ENCODE results near the gene ZAR1.
A peak's percentile ranks its signal among the peaks of the same experiment; 100 is the strongest.
"Not testable (repeated sequence)": the region's sequence is repeated elsewhere in the genome, so short reads cannot be mapped to it uniquely, and the experiment has no call there.

ZAR1 gene

GRCh38 chr4:48490012-48490679, at the start of gene ZAR1:
Gene ZAR1 (plus strand): TSS chr4:48490252. CDS start chr4:48490292, 40 bp downstream.
- no peak for DNase-seq

- not testable (repeated sequence) for DNase-seq
Observed at GRCh38 chr4:48440914-48441313, 49.1 kb upstream of the ZAR1 start.

DNA sequence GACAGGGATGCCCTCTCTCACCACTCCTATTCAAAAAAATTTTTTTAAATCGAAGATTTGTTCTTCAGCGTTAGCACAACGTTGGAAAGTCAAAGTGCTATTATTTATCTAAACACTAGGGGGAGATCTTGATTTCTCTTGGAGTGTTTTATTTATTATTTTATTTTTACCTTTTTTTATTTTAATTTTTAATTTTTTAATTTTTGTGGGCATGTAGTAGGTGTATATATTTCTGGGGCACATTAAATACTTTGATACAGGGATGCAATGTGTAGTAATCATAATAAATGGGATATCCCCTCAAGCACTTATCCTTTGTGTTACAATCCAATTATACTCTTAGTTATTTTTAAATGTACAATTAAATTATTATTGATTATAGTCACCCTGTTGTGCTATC, 44.3 kb upstream of the ZAR1 start:
- DNase-seq, result no peak

GRCh38 chr4:48446642-48447041, 43.4 kb upstream of the ZAR1 start:
- DNase-seq, result no peak

DNA sequence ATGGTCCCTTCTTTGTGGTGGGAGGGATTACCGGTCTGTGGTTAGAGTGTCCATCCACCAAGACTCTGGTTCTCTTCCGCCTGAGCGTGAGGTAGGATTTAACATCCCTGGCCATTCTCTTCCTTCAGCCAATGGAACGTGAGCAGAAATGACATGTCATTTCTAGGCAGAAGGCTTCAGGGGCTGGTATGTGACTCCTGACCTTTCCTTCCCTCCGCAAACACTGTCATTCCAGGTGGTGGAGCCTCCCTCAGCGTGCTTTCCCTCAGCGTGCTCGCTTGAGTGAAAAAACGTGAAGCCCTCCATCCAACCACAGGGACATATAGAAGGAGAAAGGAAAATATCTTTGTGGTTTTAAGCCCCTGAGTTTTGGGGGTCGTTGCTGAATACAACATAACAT, 40.9 kb upstream of the ZAR1 start:
- no peak for DNase-seq

GRCh38 chr4:48450740-48451139, 39.3 kb upstream of the ZAR1 start:
- DNase-seq, result no peak

DNA sequence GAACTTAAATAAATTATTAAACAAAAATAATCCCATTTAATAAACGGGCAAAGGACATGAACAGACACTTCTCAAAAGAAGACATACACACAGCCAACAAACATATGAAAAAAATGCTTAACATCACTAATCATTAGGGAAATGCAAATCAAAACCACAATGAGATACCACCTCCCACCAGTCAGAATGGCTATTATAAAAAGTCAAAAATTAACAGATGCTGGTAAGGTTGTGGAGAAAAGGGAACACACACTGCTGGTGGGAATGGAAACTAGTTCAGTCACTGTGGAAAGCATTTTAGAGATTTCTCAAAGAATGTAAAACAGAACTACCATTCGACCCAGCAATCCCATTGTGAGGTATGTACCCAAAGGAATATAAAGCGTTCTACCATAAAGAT, 38.4 kb upstream of the ZAR1 start:
- not testable (repeated sequence) for DNase-seq

DNA sequence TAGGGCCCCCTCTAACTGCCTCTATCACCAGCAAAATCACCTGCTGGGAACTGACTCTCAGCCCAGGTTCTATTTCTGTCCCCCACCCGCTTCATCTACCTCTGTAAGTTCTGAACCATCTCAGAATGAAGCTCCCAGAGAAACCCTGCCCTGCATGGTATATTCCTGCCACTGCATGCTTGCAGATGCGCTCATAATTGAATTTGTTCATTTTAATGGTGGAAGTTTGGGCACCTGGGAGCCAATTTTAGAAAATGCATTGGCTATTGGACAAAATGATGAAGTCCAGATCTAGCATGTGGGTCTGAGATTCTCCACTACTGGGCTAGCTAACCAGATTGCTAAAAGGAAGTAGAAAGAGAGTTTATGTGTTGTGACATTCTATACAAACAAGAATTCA, 35.5 kb upstream of the ZAR1 start:
- DNase-seq, result no peak

DNA sequence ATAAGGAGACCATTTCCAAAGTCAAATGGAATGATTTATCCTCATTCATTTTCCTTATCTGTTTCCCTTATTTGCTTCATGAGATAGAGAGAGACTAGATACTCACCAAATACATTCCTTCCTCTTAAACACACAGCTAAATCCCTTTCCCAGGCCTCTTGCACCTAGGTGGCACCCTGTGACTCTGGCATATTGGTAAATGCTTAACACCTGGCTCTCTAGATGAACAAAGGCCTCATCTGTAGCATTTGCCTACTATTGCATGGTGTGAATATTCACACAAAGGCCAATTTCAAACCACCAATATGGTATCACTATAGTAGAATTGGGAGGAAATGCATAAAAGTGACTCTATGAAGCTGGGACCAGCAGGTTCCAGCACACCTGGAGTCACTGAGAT, 29.1 kb upstream of the ZAR1 start:
- DNase-seq, result no peak

GRCh38 chr4:48462363-48462762, 27.7 kb upstream of the ZAR1 start:
- no peak for DNase-seq

DNA sequence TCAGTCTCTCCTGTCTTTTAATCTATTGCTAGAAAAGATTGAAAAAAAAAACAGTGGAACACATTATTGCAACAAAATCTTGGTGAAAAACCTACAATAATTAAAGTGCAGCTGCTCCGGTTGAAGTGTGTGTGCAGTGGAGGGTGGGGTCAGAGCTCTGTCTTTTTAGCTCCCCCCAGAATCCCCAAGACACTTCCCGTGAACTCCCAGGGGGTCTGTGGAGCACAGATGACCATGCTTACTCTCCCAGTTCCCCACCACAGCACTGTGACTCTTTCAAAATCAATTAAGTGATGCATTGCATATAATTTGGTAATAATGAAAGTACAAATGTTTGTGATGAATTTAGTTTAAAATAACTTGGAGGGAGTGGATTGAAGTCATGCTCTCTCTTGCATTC, 22.6 kb upstream of the ZAR1 start:
- no peak for DNase-seq

- DNase-seq, result no peak
Observed at GRCh38 chr4:48467891-48468290, 22.2 kb upstream of the ZAR1 start.

DNA sequence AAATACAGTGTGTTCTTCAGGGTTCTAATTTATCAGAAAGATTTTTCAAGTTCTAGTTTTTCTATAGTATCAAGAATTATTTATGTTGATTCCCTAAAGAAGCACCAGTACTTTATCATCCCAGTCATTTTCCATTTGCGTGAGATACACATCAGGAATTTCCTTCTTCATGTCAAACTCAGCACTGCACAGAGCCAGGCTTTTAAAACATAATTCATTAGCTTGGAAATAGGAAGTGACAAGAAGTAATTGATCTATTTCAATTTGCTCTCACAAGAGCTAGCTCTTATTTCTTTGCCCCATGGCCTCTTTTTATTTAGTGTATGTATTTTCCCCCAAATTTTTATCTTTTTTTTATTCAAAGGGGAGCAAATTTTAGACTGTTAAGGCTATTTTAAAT, 19.9 kb upstream of the ZAR1 start:
- no peak for DNase-seq

DNA sequence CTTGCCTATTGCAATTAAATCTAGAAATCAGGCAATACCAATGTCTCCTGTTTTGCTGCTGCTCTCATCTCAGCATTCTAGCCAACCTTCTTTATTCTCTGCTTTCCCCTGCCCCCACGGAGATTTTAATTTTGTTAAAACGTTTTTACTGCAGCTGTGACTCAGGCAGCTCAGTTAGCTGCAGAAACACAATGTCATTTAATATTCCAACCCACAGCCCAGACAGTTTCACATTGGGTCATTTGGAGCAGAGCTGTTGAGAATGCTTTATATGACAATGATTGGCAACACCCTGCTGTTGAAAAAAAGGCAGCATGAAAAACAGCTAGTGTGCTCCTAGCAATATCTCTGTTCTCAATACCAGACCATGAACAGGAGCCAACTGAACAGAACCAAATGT, 19.5 kb upstream of the ZAR1 start:
- no peak for DNase-seq

DNA sequence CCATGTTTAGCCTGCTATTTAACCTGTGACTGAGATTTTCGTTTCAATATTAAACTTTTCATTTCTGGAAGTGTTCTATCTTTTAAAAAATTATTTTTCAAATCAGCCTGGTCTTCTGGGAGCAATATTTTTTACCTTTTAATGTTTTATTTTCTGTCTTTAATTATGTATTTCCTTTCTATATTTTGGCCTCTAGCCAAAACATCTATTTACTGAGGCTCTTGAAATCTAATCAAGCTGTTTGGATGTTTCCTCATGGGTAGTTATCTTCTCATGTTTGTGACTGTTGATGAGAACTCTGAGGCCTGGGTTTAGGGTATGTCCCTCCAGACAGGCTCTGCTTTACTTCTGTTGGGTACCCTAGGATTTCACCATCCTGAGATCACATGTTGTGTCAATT, 17.3 kb upstream of the ZAR1 start:
- no peak for DNase-seq

DNA sequence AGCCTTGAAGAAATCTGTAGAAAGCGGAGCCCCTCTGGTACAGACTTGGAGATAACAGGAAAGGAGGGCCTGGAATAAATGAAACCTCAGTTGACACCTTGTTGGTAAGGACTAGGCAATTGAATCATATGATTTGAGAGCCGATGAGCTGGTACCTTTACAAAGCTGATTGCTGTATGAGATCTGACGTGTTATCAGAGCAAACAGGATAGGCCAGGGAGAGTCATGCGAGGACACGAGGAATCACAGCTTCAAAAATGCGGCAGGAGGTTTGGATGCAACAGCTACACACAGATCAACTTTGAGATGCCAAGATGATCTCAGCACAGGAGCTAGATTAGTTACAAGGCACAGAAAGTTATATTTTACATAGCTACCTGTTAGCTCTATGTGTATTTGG, 14.3 kb upstream of the ZAR1 start:
- no peak for DNase-seq

- DNase-seq, result no peak
Observed at GRCh38 chr4:48478273-48478672, 11.8 kb upstream of the ZAR1 start.

DNA sequence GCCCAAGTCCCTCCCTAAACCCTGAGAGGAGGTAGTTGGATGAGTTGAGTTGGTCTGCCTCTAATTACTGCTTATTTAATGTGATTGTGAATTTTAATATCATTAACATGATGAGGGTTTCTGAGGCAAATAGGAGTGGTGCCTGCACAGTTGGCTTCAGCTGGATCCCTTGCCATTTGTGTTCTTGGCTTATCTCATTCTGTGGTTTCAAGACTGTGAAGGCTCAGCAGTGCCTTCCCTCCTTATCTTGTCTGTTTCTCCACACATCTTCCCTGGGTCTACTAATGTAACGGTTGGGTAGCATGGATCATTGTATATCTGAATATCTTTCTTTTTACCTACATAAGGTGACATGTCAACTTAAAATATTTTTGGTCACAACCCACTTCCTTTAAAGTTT, 8.5 kb upstream of the ZAR1 start:
- DNase-seq, result no peak

DNA sequence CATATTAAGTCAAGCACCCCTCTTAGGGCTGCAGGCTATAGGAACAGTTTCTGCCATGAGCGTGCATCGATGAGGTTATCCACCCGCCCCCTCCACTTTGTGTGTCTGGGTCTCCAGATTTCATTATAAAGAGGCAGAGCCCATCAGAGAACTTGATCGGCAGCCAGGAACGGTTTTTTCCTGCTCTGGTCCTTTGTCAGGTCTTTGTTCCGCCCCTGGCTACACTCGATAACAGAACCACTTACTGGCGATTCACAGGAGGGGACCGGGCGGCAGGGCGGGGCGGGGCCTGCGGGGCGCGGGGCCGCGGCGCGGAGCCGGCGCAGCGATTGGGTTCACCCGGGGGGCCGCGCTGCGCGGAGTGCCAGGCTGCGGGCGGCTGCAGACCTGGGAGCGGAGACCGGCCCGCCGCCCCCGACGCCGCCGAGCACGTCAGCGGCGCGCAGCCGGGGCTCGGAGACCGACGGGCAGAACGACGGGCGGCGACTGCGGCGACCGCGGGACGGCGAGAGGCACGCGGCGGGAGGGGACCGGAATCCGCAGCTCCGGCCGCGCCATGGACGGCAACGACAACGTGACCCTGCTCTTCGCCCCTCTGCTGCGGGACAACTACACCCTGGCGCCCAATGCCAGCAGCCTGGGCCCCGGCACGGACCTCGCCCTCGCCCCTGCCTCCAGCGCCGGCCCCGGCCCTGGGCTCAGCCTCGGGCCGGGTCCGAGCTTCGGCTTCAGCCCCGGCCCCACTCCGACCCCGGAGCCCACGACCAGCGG, 6.9 kb upstream of the ZAR1 start, which contains the start of gene SLC10A4:
Gene SLC10A4, plus strand, starts transcription at position 338 of the 771 bp plus-strand sequence. Its CDS starts 219 bp downstream, at position 557.
- DNase-seq, result peak; percentile 17 to 30

- no peak for DNase-seq
Observed at GRCh38 chr4:48483777-48484493, 6.1 kb upstream of the ZAR1 start.

- no peak for DNase-seq
Observed at GRCh38 chr4:48484494-48485168, 5.4 kb upstream of the ZAR1 start.

DNA sequence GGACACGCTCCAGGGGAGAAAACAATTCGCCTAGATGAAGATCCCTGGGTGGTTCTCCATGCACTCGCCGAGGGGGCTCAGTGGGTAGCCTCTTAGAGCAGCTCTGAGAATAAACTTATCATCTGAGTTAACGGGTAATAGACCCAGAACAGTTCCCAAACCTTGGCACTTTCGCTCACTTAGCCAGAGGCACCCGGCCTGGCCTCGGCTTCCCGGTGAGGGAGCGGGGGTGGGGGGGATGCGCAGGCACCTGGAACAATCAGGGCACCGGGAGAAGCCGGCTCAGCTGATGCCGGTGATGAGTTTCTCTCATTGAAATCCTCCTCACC, 405 bp upstream of the ZAR1 start:
- DNase-seq, result no peak

Data from NCI-H187 (cell line).